Spleen (tissue), 7 donors: Measurements from ENCODE around the gene ZBTB7C.

Experiments
- POLR2A ChIP-seq, 3 donors: fragments of 450-650 bp; IDR thresholded peaks; one replicate each; pipeline ENCODE4 v1.5.1; 2017; ENCODE audit warnings: antibody characterized with exemption in 3 of 3, mild to moderate bottlenecking in 1 of 3
- TF ChIP-seq, protein P1 (sequence below), 11 experiments: fragments of 200-600 bp in 7 of 11; fragments of 450-650 bp in 4 of 11; sonication (generic) in 4 of 11; IDR thresholded peaks in 8 of 11; conservative IDR thresholded peaks in 3 of 11; 1 replicate in 7 of 11; 2 replicates in 4 of 11; pipeline versions ENCODE4 v1.4.0 to v1.8.0; 2016 to 2021; ENCODE audit warnings: antibody characterized with exemption in 11 of 11, inconsistent platforms in 4 of 11, mild to moderate bottlenecking in 1 of 11
- donor health status: DM: no; HTN: no; CAD: no; lungs with moderate emphysema.
- donor health status: DM: no; HTN: no; CAD: no.
- donor health status: DM: no; HTN: no; CAD: no.

DNA sequence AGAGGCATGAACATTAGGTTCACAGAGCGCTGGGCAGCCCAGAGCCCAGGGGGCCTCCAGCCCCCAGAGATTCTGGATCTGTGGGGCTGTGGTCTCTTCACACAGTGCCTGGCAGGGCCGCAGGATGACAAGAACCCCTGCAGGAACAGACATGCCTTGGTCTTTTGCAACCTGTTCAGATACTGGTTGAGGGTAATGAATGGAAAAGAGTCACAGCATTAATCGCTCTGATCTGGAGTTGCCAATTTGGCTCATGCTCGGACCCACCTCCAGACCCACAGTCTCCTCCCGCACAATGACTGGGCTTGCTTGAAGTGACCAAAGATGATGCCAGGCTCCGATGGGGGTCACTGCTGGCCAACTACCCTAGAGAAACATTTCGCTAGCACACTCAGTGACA, 249.4 kb downstream of the ZBTB7C start:
- TF ChIP-seq, protein P1, sequence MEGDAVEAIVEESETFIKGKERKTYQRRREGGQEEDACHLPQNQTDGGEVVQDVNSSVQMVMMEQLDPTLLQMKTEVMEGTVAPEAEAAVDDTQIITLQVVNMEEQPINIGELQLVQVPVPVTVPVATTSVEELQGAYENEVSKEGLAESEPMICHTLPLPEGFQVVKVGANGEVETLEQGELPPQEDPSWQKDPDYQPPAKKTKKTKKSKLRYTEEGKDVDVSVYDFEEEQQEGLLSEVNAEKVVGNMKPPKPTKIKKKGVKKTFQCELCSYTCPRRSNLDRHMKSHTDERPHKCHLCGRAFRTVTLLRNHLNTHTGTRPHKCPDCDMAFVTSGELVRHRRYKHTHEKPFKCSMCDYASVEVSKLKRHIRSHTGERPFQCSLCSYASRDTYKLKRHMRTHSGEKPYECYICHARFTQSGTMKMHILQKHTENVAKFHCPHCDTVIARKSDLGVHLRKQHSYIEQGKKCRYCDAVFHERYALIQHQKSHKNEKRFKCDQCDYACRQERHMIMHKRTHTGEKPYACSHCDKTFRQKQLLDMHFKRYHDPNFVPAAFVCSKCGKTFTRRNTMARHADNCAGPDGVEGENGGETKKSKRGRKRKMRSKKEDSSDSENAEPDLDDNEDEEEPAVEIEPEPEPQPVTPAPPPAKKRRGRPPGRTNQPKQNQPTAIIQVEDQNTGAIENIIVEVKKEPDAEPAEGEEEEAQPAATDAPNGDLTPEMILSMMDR (IDR thresholded peaks at IDR 0.05 in 8 of 11, conservative IDR thresholded peaks at IDR 0.05 in 3 of 11) = no peak
- TF ChIP-seq POLR2A (IDR thresholded peaks at IDR 0.05) = no peak
